ENCODE data around the gene PYCR2.
"Not testable (repeated sequence)": the region's sequence is repeated elsewhere in the genome, so short reads cannot be mapped to it uniquely, and the experiment has no call there.

Gene PYCR2

GRCh38 chr1:225936086-225936485, 12.0 kb upstream of the PYCR2 start:
- H3K4me1 Mint-ChIP-seq, H3K27me3 Mint-ChIP-seq, ATAC-seq, H3K9me3 Mint-ChIP-seq, H3K4me3 Mint-ChIP-seq, H3K36me3 Mint-ChIP-seq, H3K27ac Mint-ChIP-seq: not testable (repeated sequence)

- no peaks in the 10 kb centered on the region for H3K9me3 Mint-ChIP-seq
- H3K27ac Mint-ChIP-seq, result no peak overlapping the region
- no peak overlapping the region for H3K4me3 Mint-ChIP-seq
Observed at GRCh38 chr1:225934711-225935110, 10.7 kb upstream of the PYCR2 start.

GRCh38 chr1:225933072-225933471, 9.0 kb upstream of the PYCR2 start:
- Mint-ChIP-seq H3K4me1 (no peaks in the 10 kb centered on the region), H3K27me3 (no peaks in the 10 kb centered on the region), H3K36me3 (no peaks in the 10 kb centered on the region), H3K27ac (no peak overlapping the region), H3K4me3 (no peak overlapping the region), H3K9me3 (no peaks in the 10 kb centered on the region)
- no peak for ATAC-seq

More at GRCh38 chr1:225934711-225935110, 10.7 kb upstream of the PYCR2 start:
- H3K27me3 Mint-ChIP-seq, result no peaks in the 10 kb centered on the region
- ATAC-seq, result no peak
- H3K4me1 Mint-ChIP-seq, result no peaks in the 10 kb centered on the region
- H3K36me3 Mint-ChIP-seq, result no peaks in the 10 kb centered on the region

DNA sequence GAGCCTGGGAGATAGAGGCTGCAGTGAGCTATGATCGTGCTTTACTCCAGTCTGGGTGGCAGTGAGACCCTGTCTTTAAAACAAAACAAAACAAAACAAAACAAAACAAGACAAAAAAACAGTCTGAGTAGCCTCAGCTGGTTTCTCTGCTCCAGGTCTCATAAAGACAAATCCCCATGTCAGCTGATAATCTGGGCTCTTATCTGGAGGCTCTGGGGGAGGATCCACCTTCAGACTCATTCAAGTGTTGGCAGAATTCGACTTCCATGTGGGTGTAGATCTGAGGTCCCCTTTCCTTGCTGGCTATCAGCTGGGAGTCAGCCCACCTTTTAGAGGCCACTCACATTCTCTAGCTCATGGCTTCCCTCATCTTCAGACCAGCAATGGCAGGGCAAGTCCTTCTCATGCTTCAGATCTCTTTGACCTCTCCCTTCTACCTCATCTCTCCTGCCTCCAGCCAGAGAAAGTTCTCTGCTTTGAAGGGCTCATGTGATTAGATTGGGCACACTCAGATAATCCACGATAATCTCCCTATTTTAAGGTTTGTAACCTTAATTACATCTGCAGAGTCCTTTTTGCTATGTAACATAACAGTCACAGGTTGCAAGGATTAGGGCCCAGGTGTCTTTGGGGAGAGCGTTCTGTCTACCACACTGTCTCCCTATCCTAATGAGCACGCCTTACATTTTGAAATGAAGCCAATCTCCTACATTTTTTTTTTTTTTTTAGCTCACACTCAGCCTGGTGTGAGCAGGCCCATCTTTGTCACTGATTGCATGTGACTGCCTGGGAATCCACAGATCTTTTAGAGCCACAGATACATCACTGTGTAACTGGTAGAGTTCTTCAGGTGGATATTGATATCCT, 7.5 kb upstream of the PYCR2 start:
- no peak overlapping the region for H3K4me3 Mint-ChIP-seq
- no peak for ATAC-seq
- no peak overlapping the region for H3K27ac Mint-ChIP-seq
- H3K36me3 Mint-ChIP-seq, result no peaks in the 10 kb centered on the region
- H3K27me3 Mint-ChIP-seq, result no peaks in the 10 kb centered on the region
- no peaks in the 10 kb centered on the region for H3K9me3 Mint-ChIP-seq
- no peaks in the 10 kb centered on the region for H3K4me1 Mint-ChIP-seq

- no peaks in the 10 kb centered on the region for H3K4me1 Mint-ChIP-seq
- no peak overlapping the region for H3K4me3 Mint-ChIP-seq
- H3K27ac Mint-ChIP-seq, result no peak overlapping the region
- H3K36me3 Mint-ChIP-seq, result no peaks in the 10 kb centered on the region
- no peaks in the 10 kb centered on the region for H3K27me3 Mint-ChIP-seq
- H3K9me3 Mint-ChIP-seq, result no peaks in the 10 kb centered on the region
- ATAC-seq, result no peak
Observed at GRCh38 chr1:225930566-225930965, 6.5 kb upstream of the PYCR2 start.

GRCh38 chr1:225929462-225929861, 5.4 kb upstream of the PYCR2 start:
- not testable (repeated sequence) for H3K27ac Mint-ChIP-seq, ATAC-seq

GRCh38 chr1:225928186-225929175, 4.4 kb upstream of the PYCR2 start:
- no peak overlapping the region for H3K27ac Mint-ChIP-seq
- H3K27me3 Mint-ChIP-seq, result no peaks in the 10 kb centered on the region
- H3K4me1 Mint-ChIP-seq, result no peaks in the 10 kb centered on the region
- H3K9me3 Mint-ChIP-seq, result no peaks in the 10 kb centered on the region
- H3K36me3 Mint-ChIP-seq, result no peaks in the 10 kb centered on the region
- no peak for ATAC-seq
- no peak overlapping the region for H3K4me3 Mint-ChIP-seq

More at GRCh38 chr1:225929462-225929861, 5.4 kb upstream of the PYCR2 start:
- not testable (repeated sequence) for H3K4me1 Mint-ChIP-seq, H3K36me3 Mint-ChIP-seq, H3K27me3 Mint-ChIP-seq, H3K9me3 Mint-ChIP-seq, H3K4me3 Mint-ChIP-seq

DNA sequence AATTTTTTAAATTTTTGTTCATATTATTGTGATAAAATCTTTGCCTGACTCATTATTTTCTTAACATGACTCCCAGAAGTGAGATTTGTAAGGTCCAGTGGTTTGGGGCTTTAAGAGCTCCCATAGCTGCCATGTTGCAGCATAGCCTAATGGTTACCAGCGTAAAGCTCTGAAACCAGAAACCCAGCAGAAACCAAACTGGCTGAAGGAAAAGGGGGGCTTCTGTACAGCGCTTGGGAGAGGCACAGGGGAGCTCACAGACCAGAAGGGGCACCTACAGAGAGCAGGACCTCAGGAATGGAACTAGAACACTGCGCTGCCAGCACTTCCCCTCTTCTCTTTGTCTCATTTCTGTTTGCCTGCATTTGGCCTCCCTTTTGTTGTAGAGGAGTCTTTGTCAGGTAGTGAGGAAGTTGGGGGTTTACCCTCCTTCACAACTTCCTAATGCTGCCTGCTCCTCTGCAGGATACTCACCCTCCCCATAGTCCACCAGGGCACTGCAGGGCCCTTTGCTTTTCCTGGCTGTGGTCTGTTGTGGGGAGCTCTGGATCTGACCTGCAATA, 2.6 kb upstream of the PYCR2 start:
- no peak overlapping the region for H3K4me3 Mint-ChIP-seq
- H3K36me3 Mint-ChIP-seq, result peaks cover 7% of the 10 kb centered on the region
- peak overlapping the region; percentile 33 for H3K27ac Mint-ChIP-seq
- H3K27me3 Mint-ChIP-seq, result no peaks in the 10 kb centered on the region
- no peaks in the 10 kb centered on the region for H3K9me3 Mint-ChIP-seq
- peaks cover 10% of the 10 kb centered on the region for H3K4me1 Mint-ChIP-seq
- no peak for ATAC-seq

GRCh38 chr1:225923381-225923691, 714 bp downstream of the PYCR2 start:
- H3K36me3 Mint-ChIP-seq, result peaks cover 22% of the 10 kb centered on the region
- no peaks in the 10 kb centered on the region for H3K27me3 Mint-ChIP-seq
- H3K27ac Mint-ChIP-seq, result peak overlapping the region; percentile 94
- ATAC-seq, result no peak
- H3K9me3 Mint-ChIP-seq, result no peaks in the 10 kb centered on the region
- H3K4me3 Mint-ChIP-seq, result peak overlapping the region; percentile 96
- peaks cover 21% of the 10 kb centered on the region for H3K4me1 Mint-ChIP-seq

DNA sequence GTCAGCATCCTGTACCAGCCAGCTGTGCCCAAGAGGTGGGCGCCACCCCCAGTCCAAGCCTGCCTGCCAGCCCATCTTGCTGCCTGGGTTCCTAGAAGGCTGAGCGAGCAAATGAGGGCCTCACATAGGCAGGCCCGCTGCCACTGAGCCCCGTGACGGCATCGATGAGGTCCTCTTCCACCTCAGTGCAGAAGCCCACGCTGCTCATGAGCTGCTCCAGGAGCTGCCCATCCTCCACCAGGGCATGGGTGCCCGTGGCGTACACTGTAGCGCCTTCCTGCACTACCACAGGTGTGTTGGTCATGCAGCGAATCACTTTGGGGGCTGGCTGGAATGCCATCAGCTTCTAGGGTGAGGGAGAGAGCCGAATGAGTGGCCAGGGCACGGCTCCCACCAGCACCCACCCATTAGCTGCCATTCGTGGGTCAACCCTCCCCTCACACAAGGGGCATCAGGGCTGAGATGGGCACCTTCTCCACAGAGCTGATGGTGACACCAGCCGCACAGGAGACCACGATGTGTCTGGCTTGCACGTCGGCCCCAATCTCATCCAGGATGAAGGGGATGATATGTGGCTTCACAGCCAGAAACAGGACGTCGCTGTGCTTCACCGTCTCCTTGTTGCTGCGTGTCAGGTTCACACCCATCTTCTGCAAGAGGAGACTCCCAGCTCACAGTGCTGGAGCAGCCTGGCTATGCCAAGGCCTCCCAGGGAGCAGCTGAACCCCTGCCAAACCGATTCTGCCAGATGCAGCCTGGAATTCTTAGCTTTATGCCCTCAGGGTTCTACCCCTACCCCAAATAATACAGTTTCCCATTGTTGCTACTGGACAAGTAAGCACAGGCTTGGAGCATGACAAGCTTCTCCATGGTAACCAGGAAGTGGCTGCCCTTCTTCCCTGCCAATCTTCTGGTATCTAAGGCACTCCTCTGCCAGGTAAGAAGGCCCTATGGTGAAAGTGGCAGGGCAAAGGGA, 2.0 kb downstream of the PYCR2 start:
- Mint-ChIP-seq H3K4me3 (no peak overlapping the region), H3K27me3 (no peaks in the 10 kb centered on the region), H3K9me3 (no peaks in the 10 kb centered on the region), H3K4me1 (peaks cover 21% of the 10 kb centered on the region), H3K36me3 (peaks cover 35% of the 10 kb centered on the region), H3K27ac (peak overlapping the region; percentile 94)
- no peak for ATAC-seq

GRCh38 chr1:225919906-225920305, 4.1 kb downstream of the PYCR2 start:
- Mint-ChIP-seq H3K27ac (no peak overlapping the region), H3K27me3 (no peaks in the 10 kb centered on the region), H3K9me3 (no peaks in the 10 kb centered on the region), H3K36me3 (peaks cover 48% of the 10 kb centered on the region), H3K4me3 (no peak overlapping the region), H3K4me1 (peaks cover 21% of the 10 kb centered on the region)
- no peak for ATAC-seq

- Mint-ChIP-seq H3K27ac (no peak overlapping the region), H3K36me3 (peaks cover 50% of the 10 kb centered on the region), H3K9me3 (no peaks in the 10 kb centered on the region), H3K4me3 (no peak overlapping the region), H3K4me1 (peaks cover 21% of the 10 kb centered on the region), H3K27me3 (no peaks in the 10 kb centered on the region)
- no peak for ATAC-seq
Observed at GRCh38 chr1:225918280-225918679, 5.8 kb downstream of the PYCR2 start.

GRCh38 chr1:225917536-225917935, 6.5 kb downstream of the PYCR2 start:
- H3K4me1 Mint-ChIP-seq, result peaks cover 16% of the 10 kb centered on the region
- H3K27me3 Mint-ChIP-seq, result no peaks in the 10 kb centered on the region
- H3K27ac Mint-ChIP-seq, result no peak overlapping the region
- no peak overlapping the region for H3K4me3 Mint-ChIP-seq
- H3K9me3 Mint-ChIP-seq, result no peaks in the 10 kb centered on the region
- H3K36me3 Mint-ChIP-seq, result peaks cover 50% of the 10 kb centered on the region
- ATAC-seq, result no peak

- Mint-ChIP-seq H3K9me3 (no peaks in the 10 kb centered on the region), H3K27me3 (no peaks in the 10 kb centered on the region), H3K36me3 (peaks cover 48% of the 10 kb centered on the region), H3K4me1 (peaks cover 11% of the 10 kb centered on the region), H3K27ac (no peak overlapping the region), H3K4me3 (no peak overlapping the region)
- ATAC-seq, result no peak
Observed at GRCh38 chr1:225917101-225917500, 6.9 kb downstream of the PYCR2 start.
